GM10266 (cell line): ENCODE results near the gene JADE3.

Source experiments
- DNase-seq: peaks from one replicate; pipeline ENCODE4 v3.0.0; 2012; ENCODE audit errors: extremely low spot score
- TF ChIP-seq, protein P1 (sequence below): IDR thresholded peaks from 2 replicates; pipeline ENCODE4 v1.5.1; 2012; ENCODE audit warnings: mild to moderate bottlenecking, low read depth; ENCODE audit not compliant: control insufficient read depth, insufficient read depth; ENCODE audit errors: missing control alignments

The JADE3 gene

GRCh38 chrX:47080215-47080914 lies 168.1 kb downstream of the JADE3 start:
- TF ChIP-seq, protein P1, sequence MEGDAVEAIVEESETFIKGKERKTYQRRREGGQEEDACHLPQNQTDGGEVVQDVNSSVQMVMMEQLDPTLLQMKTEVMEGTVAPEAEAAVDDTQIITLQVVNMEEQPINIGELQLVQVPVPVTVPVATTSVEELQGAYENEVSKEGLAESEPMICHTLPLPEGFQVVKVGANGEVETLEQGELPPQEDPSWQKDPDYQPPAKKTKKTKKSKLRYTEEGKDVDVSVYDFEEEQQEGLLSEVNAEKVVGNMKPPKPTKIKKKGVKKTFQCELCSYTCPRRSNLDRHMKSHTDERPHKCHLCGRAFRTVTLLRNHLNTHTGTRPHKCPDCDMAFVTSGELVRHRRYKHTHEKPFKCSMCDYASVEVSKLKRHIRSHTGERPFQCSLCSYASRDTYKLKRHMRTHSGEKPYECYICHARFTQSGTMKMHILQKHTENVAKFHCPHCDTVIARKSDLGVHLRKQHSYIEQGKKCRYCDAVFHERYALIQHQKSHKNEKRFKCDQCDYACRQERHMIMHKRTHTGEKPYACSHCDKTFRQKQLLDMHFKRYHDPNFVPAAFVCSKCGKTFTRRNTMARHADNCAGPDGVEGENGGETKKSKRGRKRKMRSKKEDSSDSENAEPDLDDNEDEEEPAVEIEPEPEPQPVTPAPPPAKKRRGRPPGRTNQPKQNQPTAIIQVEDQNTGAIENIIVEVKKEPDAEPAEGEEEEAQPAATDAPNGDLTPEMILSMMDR: no peak
- no peak for DNase-seq

- no peak for DNase-seq
- TF ChIP-seq, protein P1: no peak
Measured at GRCh38 chrX:47080915-47081236, 168.7 kb downstream of the JADE3 start.

GRCh38 chrX:47091149-47091775 lies 179.0 kb downstream of the JADE3 start:
- DNase-seq: peak; percentile 47

GRCh38 chrX:47093248-47093647 lies 181.0 kb downstream of the JADE3 start:
- DNase-seq: peak; percentile 20
- TF ChIP-seq, protein P1: peak; percentile 38

More at GRCh38 chrX:47091149-47091775, 179.0 kb downstream of the JADE3 start:
- TF ChIP-seq, protein P1: no peak

- TF ChIP-seq, protein P1: no peak
- no peak for DNase-seq
Measured at GRCh38 chrX:47093860-47094259, 181.6 kb downstream of the JADE3 start.

DNA sequence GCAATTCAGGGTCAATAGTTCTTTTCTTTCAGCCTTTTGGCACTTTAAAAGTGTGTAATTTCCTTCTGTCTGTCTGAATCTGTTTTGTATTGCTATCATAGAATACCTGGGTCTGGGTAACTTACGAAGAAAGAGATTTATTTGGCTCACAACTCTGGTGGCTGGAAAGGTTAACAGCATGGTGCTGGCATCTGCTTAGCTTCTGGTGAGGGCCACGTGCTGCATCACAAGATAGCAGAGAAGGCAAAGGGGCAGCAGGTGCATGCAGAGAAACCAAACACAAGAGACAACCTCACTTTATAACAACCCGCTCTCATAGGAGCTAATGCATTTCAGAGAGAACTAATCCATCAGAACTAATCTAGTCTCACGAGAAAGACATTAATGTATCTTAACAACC lies 184.8 kb downstream of the JADE3 start:
- DNase-seq: no peak
- TF ChIP-seq, protein P1: no peak
